ENCODE measurements around the gene FMNL3.
A peak's percentile ranks its signal among the peaks of the same experiment; 100 is the strongest.
"Not testable (repeated sequence)": the region's sequence is repeated elsewhere in the genome, so short reads cannot be mapped to it uniquely, and the experiment has no call there.

FMNL3 gene

GRCh38 chr12:49716553-49716952 lies 9.3 kb upstream of the FMNL3 start:
- no peak for DNase-seq (ENCODE audit: extremely low spot score)
- CTCF ChIA-PET, result interaction anchor here (0.8 kb wide), 1 partner anchor 25 kb away, joined by 4 read pairs; the partner anchor contains the start of gene TMBIM6
- no peak for TF ChIP-seq HDGF (IDR thresholded peaks at IDR 0.05; ENCODE audit: borderline replicate concordance)
- TF ChIP-seq ARNT (IDR thresholded peaks at IDR 0.05), result no peak
- no peak for TF ChIP-seq SUZ12 (IDR thresholded peaks at IDR 0.05)
- TF ChIP-seq ELF4 (IDR thresholded peaks at IDR 0.05), result no peak
- TF ChIP-seq NFRKB (IDR thresholded peaks at IDR 0.05), result no peak
- no peak for TF ChIP-seq FOXK2 (IDR thresholded peaks at IDR 0.05)
- TF ChIP-seq FOXM1 (IDR thresholded peaks at IDR 0.05; ENCODE audit: borderline replicate concordance), result no peak
- no peak for TF ChIP-seq PKNOX1 (IDR thresholded peaks at IDR 0.05)
- no peak for TF ChIP-seq BHLHE40 (IDR thresholded peaks at IDR 0.05; ENCODE audit: borderline replicate concordance)
- TF ChIP-seq CTBP1 (IDR thresholded peaks at IDR 0.05; ENCODE audit: borderline replicate concordance), result no peak
- no peak for TF ChIP-seq TARDBP (IDR thresholded peaks at IDR 0.05)
- TF ChIP-seq LEF1 (IDR thresholded peaks at IDR 0.05; ENCODE audit: borderline replicate concordance), result no peak
- TF ChIP-seq SP1 (IDR thresholded peaks at IDR 0.05), result no peak
- POLR2A ChIA-PET, result interaction anchor here (0.6 to 2.4 kb wide), 2 partner anchors 10 to 25 kb away, joined by 4 to 17 read pairs; partner anchors contain the start of gene TMBIM6

- CTCF ChIA-PET; POLR2A ChIA-PET; DNase-seq (ENCODE audit: extremely low spot score): not testable (repeated sequence)
These were observed 6.7 kb upstream of the FMNL3 start for GRCh38 chr12:49713952-49714351.

GRCh38 chr12:49708851-49709250 lies 1.6 kb upstream of the FMNL3 start:
- TF ChIP-seq BHLHE40 (IDR thresholded peaks at IDR 0.05; ENCODE audit: borderline replicate concordance), result no peak
- TF ChIP-seq ELF4 (IDR thresholded peaks at IDR 0.05), result no peak
- no peak for TF ChIP-seq ARNT (IDR thresholded peaks at IDR 0.05)
- no peak for TF ChIP-seq NFRKB (IDR thresholded peaks at IDR 0.05)
- no peak for TF ChIP-seq LEF1 (IDR thresholded peaks at IDR 0.05; ENCODE audit: borderline replicate concordance)
- no peak for TF ChIP-seq SP1 (IDR thresholded peaks at IDR 0.05)
- no peak for TF ChIP-seq FOXK2 (IDR thresholded peaks at IDR 0.05)
- ChIA-PET CTCF (interaction anchor here (2.1 kb wide), 1 partner anchor 33 kb away, joined by 8 read pairs; the partner anchor contains the start of gene TMBIM6), POLR2A (interaction anchor here (0.9 to 2.3 kb wide), 2 partner anchors 33 kb away, joined by 4 to 10 read pairs; partner anchors contain the start of gene TMBIM6)
- no peak for DNase-seq (ENCODE audit: extremely low spot score)

GRCh38 chr12:49707812-49708147 lies 575 bp upstream of the FMNL3 start:
- POLR2A ChIA-PET, result no interaction called here
- TF ChIP-seq TARDBP (IDR thresholded peaks at IDR 0.05) (no peak), L3MBTL2 (conservative IDR thresholded peaks at IDR 0.05) (peak; percentile 9; the same call in 1 of the 2 replicates)
- no peak for DNase-seq (ENCODE audit: extremely low spot score)
- CTCF ChIA-PET, result interaction anchor here (0.8 to 2.1 kb wide), 3 partner anchors 34 to 64 kb away, joined by 3 to 8 read pairs (median 3); partner anchors contain the start of gene TMBIM6

GRCh38 chr12:49706351-49707127 lies 666 bp downstream of the FMNL3 start:
- TF ChIP-seq PKNOX1 (IDR thresholded peaks at IDR 0.05) (no peak), ZNF384 (IDR thresholded peaks at IDR 0.05) (no peak), NFRKB (IDR thresholded peaks at IDR 0.05) (no peak), ELF4 (IDR thresholded peaks at IDR 0.05) (no peak)
- peak; percentile 39 for DNase-seq (ENCODE audit: extremely low spot score)
- ChIA-PET POLR2A (interaction anchor here (0.6 to 4.3 kb wide), 6 partner anchors 9 to 84 kb away, joined by 3 to 19 read pairs (median 4); partner anchors contain the start of gene TMBIM6), CTCF (interaction anchor here (1.1 to 1.3 kb wide), 2 partner anchors 9 to 63 kb away, joined by 4 read pairs; no protein-coding TSS in a partner anchor)

GRCh38 chr12:49705479-49706134 lies 1.6 kb downstream of the FMNL3 start:
- POLR2A ChIA-PET, result interaction anchor here (1.3 to 4.3 kb wide), 5 partner anchors 8 to 83 kb away, joined by 3 to 19 read pairs (median 3); partner anchors contain the start of gene TMBIM6
- DNase-seq (ENCODE audit: extremely low spot score), result no peak
- TF ChIP-seq ELF4 (IDR thresholded peaks at IDR 0.05) (no peak), ARNT (IDR thresholded peaks at IDR 0.05) (no peak), FOXK2 (IDR thresholded peaks at IDR 0.05) (no peak), BHLHE40 (IDR thresholded peaks at IDR 0.05; ENCODE audit: borderline replicate concordance) (no peak), LEF1 (IDR thresholded peaks at IDR 0.05; ENCODE audit: borderline replicate concordance) (no peak), TARDBP (IDR thresholded peaks at IDR 0.05) (no peak), FOXA1 (IDR thresholded peaks at IDR 0.05) (no peak), SUZ12 (IDR thresholded peaks at IDR 0.05) (no peak), CTBP1 (IDR thresholded peaks at IDR 0.05; ENCODE audit: borderline replicate concordance) (no peak), ZNF384 (IDR thresholded peaks at IDR 0.05) (no peak), L3MBTL2 (conservative IDR thresholded peaks at IDR 0.05) (no peak), HDGF (IDR thresholded peaks at IDR 0.05; ENCODE audit: borderline replicate concordance) (no peak)

GRCh38 chr12:49703647-49704137 lies 3.5 kb downstream of the FMNL3 start:
- CTCF ChIA-PET, result interaction anchor here (0.8 to 1.1 kb wide), 4 partner anchors 13 to 356 kb away, joined by 3 to 4 read pairs (median 3); partner anchors contain the start of gene TMBIM6
- POLR2A ChIA-PET, result interaction anchor here (1.0 to 4.3 kb wide), 3 partner anchors 38 to 55 kb away, joined by 3 to 19 read pairs (median 5); partner anchors contain the start of gene TMBIM6
- no peak for TF ChIP-seq CTBP1 (IDR thresholded peaks at IDR 0.05; ENCODE audit: borderline replicate concordance)
- TF ChIP-seq FOXA1 (IDR thresholded peaks at IDR 0.05), result no peak
- no peak for TF ChIP-seq ELF4 (IDR thresholded peaks at IDR 0.05)
- no peak for TF ChIP-seq SUZ12 (IDR thresholded peaks at IDR 0.05)
- TF ChIP-seq ARNT (IDR thresholded peaks at IDR 0.05), result no peak
- TF ChIP-seq BHLHE40 (IDR thresholded peaks at IDR 0.05; ENCODE audit: borderline replicate concordance), result no peak
- TF ChIP-seq SP1 (IDR thresholded peaks at IDR 0.05), result no peak
- no peak for TF ChIP-seq ZNF384 (IDR thresholded peaks at IDR 0.05)
- no peak for TF ChIP-seq HDGF (IDR thresholded peaks at IDR 0.05; ENCODE audit: borderline replicate concordance)
- TF ChIP-seq NFRKB (IDR thresholded peaks at IDR 0.05), result no peak
- no peak for TF ChIP-seq PKNOX1 (IDR thresholded peaks at IDR 0.05)
- no peak for TF ChIP-seq L3MBTL2 (conservative IDR thresholded peaks at IDR 0.05)
- DNase-seq (ENCODE audit: extremely low spot score), result no peak

More at GRCh38 chr12:49705479-49706134, 1.6 kb downstream of the FMNL3 start:
- CTCF ChIA-PET, result interaction anchor here (1.0 to 1.5 kb wide), 4 partner anchors 8 to 69 kb away, joined by 3 to 4 read pairs (median 4); no protein-coding TSS in a partner anchor
